ENCODE data around the gene F10.
A peak's percentile ranks its signal among the peaks of the same experiment; 100 is the strongest.

Gene F10

DNA sequence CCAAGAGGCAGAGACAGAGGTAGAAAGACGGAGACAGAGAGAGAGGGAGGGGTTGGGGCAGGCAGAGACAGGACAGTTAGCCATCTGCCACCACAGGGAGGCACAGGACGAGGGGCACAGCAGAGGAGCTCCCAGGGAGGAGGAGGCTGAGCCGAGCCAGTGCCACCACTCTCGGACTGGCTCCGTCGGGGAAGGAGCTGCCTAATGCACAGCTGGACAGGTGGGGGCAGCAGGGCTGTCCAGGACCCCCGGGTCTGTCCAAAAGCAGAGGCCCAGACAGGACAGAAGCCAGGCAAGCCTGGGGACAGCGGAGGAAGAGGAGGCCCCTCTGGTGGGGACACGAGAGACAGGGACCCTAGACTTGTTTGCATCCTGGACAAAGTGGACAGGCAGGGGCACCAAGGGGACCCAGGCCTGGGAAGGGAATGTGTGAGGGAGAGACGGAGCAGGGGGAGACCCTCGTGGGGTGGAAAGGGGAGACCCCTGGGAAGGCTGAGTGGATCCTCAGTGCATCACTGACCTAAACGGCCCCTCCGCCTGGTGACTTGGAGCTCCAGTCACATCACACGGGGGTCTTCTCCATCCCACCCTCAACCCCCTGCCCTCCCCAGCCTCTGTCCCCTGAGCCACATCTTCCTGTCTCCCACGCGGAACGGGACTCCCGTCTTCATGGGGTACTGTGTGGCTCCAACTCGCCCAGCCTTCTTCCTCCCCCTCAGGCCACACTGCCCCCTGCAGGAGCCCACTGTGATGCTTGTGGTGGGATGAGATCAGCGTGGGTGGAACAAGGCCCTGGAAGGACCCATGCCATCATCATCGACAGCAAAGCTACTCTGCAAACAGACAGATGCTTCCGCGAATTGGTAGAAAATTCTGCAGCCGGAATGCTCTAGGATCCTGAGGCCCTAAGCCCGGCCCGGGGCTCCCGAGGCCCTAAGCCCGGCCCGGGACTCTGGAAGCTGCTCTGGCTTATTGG lies 915 bp downstream of the F10 start:
- Histone ChIP-seq H3K14ac (ENCODE audit: low read length in 2 of 2) (no peak overlapping the region), H2BK5ac (ENCODE audit: low read depth, low read length, poor library complexity, severe bottlenecking) (no peak overlapping the region), H3K4me1 (ENCODE audit: control insufficient read depth, insufficient read depth, low read depth, low read length) (peaks cover 9% of the 10 kb centered on the region), H2AFZ (ENCODE audit: low read depth, low read length) (no peak overlapping the region), H3K4me3 (ENCODE audit: insufficient read depth in 1 of 2, low read depth in 1 of 2, low read length in 2 of 2) (peak overlapping the region in 1 of 2 experiments; percentile 66), H2BK15ac (ENCODE audit: low read depth, poor library complexity, severe bottlenecking) (no peak overlapping the region), H2AK5ac (ENCODE audit: low read length, severe bottlenecking) (no peak overlapping the region), H4K91ac (ENCODE audit: low read length) (no peak overlapping the region), H3K4me2 (ENCODE audit: low read length, poor library complexity, severe bottlenecking) (peak overlapping the region; percentile 41), H3K4ac (ENCODE audit: low read depth in 1 of 2, low read length in 2 of 2) (no peak overlapping the region), H4K8ac (ENCODE audit: low read length) (no peak overlapping the region), H3K9ac (ENCODE audit: low read length) (peak overlapping the region; percentile 60), H3K18ac (ENCODE audit: low read depth in 1 of 2, low read length in 2 of 2) (no peak overlapping the region), H2BK12ac (ENCODE audit: low read length in 2 of 2) (no peak overlapping the region), H3K27me3 (ENCODE audit: control insufficient read depth in 1 of 2, insufficient read depth in 1 of 2, low read length in 2 of 2) (peaks cover 16 to 36% of the 10 kb centered on the region in 2 experiments), H3K27ac (ENCODE audit: low read length, poor library complexity, severe bottlenecking) (no peak overlapping the region), H2BK120ac (ENCODE audit: low read depth, low read length) (no peak overlapping the region), H3K9me3 (ENCODE audit: control insufficient read depth, low read length) (no peaks in the 10 kb centered on the region), H3K79me1 (replicated peaks; ENCODE audit: low read length, poor library complexity, severe bottlenecking) (no peaks in the 10 kb centered on the region), H3K36me3 (ENCODE audit: control insufficient read depth in 1 of 2, insufficient read depth in 2 of 2, low read depth in 1 of 2, low read length in 2 of 2) (peaks cover 0 to 3% of the 10 kb centered on the region in 2 experiments), H3K23ac (ENCODE audit: low read length in 2 of 2) (no peak overlapping the region)
- WGBS: 91% methylated on average over 29 of the region's 29 CpGs
- no peak for DNase-seq

DNA sequence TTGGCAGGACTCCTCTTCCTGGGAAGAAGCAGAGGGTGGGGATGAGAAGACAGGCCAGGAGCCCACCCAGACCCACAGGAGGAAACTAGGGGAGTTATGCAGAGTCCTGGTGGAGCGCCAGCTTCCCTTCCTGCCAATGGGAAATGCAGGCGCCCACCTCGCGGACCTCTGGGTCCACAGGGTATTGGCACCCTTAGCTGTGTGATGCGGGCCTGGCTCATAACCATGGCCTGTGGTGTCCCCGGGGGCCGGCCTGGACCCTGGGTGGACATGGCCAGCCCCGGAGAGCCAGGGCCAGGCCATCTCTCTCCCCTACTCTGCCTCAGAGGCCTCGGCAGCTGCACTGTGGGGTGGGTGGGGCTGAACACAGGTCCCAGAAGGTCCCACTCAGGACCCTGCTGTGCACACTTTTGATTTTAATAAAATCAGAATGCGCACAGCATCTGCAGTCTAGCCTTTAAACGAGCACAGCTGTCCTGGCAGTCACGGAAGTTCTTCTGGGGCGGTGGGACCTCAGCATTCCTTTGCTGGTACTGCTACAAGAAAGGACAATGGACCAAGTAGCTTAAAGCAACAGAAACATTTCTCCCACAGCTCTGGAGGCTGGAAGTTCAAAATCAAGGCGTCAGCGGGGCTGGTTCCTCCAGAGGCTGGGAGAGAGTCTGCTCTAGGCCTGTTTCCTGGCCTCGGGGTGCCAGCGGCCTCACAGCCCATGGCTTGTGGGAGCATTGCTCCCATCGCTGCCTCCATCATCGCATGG lies 1.8 kb downstream of the F10 start:
- Histone ChIP-seq H2BK12ac (ENCODE audit: low read length in 2 of 2) (no peak overlapping the region), H3K4ac (ENCODE audit: low read depth in 1 of 2, low read length in 2 of 2) (no peak overlapping the region), H3K14ac (ENCODE audit: low read length in 2 of 2) (no peak overlapping the region), H3K18ac (ENCODE audit: low read depth in 1 of 2, low read length in 2 of 2) (no peak overlapping the region), H4K91ac (ENCODE audit: low read length) (no peak overlapping the region), H4K8ac (ENCODE audit: low read length) (no peak overlapping the region), H2AFZ (ENCODE audit: low read depth, low read length) (no peak overlapping the region), H3K27ac (ENCODE audit: low read length, poor library complexity, severe bottlenecking) (no peak overlapping the region), H3K9me3 (ENCODE audit: control insufficient read depth, low read length) (no peaks in the 10 kb centered on the region), H3K36me3 (ENCODE audit: control insufficient read depth in 1 of 2, insufficient read depth in 2 of 2, low read depth in 1 of 2, low read length in 2 of 2) (peaks cover 0 to 3% of the 10 kb centered on the region in 2 experiments), H2AK5ac (ENCODE audit: low read length, severe bottlenecking) (no peak overlapping the region), H3K27me3 (ENCODE audit: control insufficient read depth in 1 of 2, insufficient read depth in 1 of 2, low read length in 2 of 2) (peaks cover 18 to 27% of the 10 kb centered on the region in 2 experiments), H3K4me3 (ENCODE audit: insufficient read depth in 1 of 2, low read depth in 1 of 2, low read length in 2 of 2) (no peak overlapping the region), H3K79me1 (replicated peaks; ENCODE audit: low read length, poor library complexity, severe bottlenecking) (no peaks in the 10 kb centered on the region), H2BK15ac (ENCODE audit: low read depth, poor library complexity, severe bottlenecking) (no peak overlapping the region), H3K9ac (ENCODE audit: low read length) (no peak overlapping the region), H3K23ac (ENCODE audit: low read length in 2 of 2) (no peak overlapping the region), H2BK5ac (ENCODE audit: low read depth, low read length, poor library complexity, severe bottlenecking) (no peak overlapping the region), H2BK120ac (ENCODE audit: low read depth, low read length) (no peak overlapping the region), H3K4me2 (ENCODE audit: low read length, poor library complexity, severe bottlenecking) (no peak overlapping the region), H3K4me1 (ENCODE audit: control insufficient read depth, insufficient read depth, low read depth, low read length) (peaks cover 9% of the 10 kb centered on the region)
- WGBS: 94% methylated on average over 19 of the region's 19 CpGs
- no peak for DNase-seq

DNA sequence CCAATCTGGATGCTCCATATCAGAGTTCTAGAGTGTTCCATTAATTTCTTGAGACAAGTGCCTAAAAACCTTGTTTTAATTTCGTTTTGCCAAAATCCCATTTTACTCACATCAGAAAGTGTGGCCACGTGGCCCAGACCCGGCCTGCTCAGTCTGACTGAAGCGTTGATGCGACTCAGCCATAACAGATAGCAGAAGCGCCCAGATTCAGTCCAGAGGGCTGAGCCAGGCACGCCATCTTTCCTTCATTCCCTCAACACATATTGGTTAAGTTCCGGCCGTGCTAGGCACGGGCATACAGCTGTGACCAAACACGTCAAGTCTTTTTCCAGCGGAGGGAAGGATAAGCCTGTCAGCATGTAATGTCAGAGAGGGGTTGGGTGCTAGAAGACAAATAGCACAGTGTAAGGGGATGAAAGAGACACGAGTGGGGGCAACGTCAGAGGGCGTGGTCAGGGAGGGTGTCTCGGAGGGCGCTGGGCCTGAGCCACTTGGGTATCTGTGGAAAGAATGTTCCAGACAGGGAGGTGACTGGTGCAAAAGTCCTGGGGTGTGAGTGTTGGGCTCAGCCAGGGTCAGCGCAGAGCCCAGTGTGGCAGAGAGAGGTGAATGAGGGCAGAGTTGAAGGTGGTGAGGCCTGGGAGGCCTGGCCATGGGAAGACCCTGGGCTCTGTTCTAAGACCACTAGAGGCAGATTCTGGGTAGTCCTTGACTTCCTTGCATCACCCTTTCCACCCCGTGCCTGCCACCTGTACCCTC lies 3.1 kb downstream of the F10 start:
- Histone ChIP-seq H4K8ac (ENCODE audit: low read length) (no peak overlapping the region), H3K4me1 (ENCODE audit: control insufficient read depth, insufficient read depth, low read depth, low read length) (peaks cover 9% of the 10 kb centered on the region), H3K79me1 (replicated peaks; ENCODE audit: low read length, poor library complexity, severe bottlenecking) (no peaks in the 10 kb centered on the region), H2BK15ac (ENCODE audit: low read depth, poor library complexity, severe bottlenecking) (no peak overlapping the region), H3K14ac (ENCODE audit: low read length in 2 of 2) (no peak overlapping the region), H3K9me3 (ENCODE audit: control insufficient read depth, low read length) (no peaks in the 10 kb centered on the region), H3K4me2 (ENCODE audit: low read length, poor library complexity, severe bottlenecking) (no peak overlapping the region), H3K27ac (ENCODE audit: low read length, poor library complexity, severe bottlenecking) (no peak overlapping the region), H2BK5ac (ENCODE audit: low read depth, low read length, poor library complexity, severe bottlenecking) (no peak overlapping the region), H3K4ac (ENCODE audit: low read depth in 1 of 2, low read length in 2 of 2) (no peak overlapping the region), H4K91ac (ENCODE audit: low read length) (no peak overlapping the region), H3K23ac (ENCODE audit: low read length in 2 of 2) (no peak overlapping the region), H3K9ac (ENCODE audit: low read length) (no peak overlapping the region), H3K18ac (ENCODE audit: low read depth in 1 of 2, low read length in 2 of 2) (no peak overlapping the region), H3K4me3 (ENCODE audit: insufficient read depth in 1 of 2, low read depth in 1 of 2, low read length in 2 of 2) (no peak overlapping the region), H3K36me3 (ENCODE audit: control insufficient read depth in 1 of 2, insufficient read depth in 2 of 2, low read depth in 1 of 2, low read length in 2 of 2) (peaks cover 0 to 8% of the 10 kb centered on the region in 2 experiments), H2AK5ac (ENCODE audit: low read length, severe bottlenecking) (no peak overlapping the region), H3K27me3 (ENCODE audit: control insufficient read depth in 1 of 2, insufficient read depth in 1 of 2, low read length in 2 of 2) (peaks cover 14 to 15% of the 10 kb centered on the region in 2 experiments), H2AFZ (ENCODE audit: low read depth, low read length) (no peak overlapping the region), H2BK12ac (ENCODE audit: low read length in 2 of 2) (no peak overlapping the region), H2BK120ac (ENCODE audit: low read depth, low read length) (no peak overlapping the region)
- WGBS: 89% methylated on average over 18 of the region's 19 CpGs
- no peak for DNase-seq

Measured in mesenchymal stem cell (in vitro differentiated cells and primary cell).